Measurements from ENCODE around the gene GPBAR1.
A peak's percentile ranks its signal among the peaks of the same experiment; 100 is the strongest.
"Not testable (repeated sequence)": the region's sequence is repeated elsewhere in the genome, so short reads cannot be mapped to it uniquely, and the experiment has no call there.

The GPBAR1 gene

DNA sequence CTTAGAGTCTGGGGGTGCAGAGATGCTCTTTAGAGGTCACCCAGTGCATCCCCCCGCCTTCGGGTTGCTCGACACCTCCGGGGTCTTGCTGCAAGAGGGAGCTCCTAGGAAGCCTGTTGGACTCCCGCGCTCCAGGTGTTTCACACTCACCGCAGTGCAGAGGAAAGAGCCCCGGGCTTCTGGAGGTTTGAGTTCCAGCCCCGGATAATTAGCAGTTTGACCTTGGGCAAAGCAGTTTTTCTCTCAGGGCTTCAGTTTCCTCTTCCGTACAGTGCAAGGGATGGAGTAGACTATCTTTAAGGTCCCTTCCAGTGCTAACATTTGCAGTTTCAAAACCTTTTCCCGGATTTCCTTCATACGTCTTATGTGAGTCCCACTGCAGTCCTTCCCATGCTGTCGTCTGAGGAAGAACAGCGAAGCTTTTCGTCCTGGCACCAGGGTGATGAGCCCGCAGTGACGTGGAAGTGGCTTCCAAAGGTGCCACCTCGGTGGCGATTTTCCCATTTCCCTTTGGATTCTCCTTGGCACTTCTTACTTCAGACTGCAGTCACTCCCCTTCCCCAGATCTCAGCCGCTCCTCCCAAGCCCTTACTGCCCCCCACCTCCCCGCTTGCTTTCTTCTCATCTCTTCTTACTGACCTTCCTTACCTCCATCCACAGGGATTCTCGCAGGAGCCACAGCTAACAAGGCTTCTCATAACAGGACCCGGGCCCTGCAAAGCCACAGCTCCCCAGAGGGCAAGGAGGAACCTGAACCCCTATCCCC lies 10.1 kb downstream of the GPBAR1 start:
- DNase-seq = no peak

DNA sequence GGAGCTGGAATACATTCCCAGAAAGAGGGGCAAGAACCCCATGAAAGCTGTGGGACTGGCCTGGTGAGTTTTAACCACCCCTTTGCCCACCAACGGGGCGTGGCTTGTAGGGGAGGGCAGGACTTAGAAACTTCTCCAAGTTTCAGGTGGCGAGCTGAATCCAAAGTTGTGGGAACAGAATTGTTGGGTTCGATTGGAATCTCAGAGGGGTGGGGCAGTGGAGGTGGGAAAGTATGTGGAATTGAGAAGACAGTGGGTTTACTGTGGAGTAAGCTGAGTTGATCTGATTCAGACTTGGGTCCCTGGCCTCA lies 10.6 kb downstream of the GPBAR1 start:
- no peak for DNase-seq

DNA sequence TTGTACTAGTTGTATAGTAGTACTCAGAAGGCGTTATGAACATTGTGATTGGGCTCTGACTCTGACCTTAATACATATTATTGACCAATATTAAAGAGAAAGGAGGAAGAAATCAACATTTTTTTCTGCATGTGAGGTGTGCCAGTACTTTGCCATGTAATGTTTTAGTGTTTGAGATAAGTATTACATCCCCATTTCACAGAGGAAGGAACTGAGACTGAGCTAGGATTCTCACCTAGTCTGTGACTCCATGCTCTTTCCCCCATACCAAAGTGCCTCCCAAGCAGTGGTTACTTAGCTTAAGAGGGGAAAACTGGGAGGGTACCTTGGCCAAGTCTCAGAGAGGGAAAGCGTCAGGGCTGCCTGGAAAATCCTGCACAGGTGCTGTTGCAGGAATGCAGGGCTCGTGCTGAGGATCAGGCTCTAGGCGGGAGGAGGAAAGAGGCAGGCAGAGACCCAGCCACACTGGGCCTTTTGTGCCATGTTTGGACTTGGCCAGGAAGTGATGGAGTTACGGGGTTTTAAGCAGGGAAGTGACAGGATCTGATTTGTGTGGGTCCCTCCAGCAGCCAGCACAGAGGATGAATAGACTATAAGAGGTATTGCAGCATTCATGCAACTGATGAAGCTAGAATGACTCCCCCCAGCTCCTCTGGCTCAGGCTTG lies 11.2 kb downstream of the GPBAR1 start:
- DNase-seq = no peak

DNA sequence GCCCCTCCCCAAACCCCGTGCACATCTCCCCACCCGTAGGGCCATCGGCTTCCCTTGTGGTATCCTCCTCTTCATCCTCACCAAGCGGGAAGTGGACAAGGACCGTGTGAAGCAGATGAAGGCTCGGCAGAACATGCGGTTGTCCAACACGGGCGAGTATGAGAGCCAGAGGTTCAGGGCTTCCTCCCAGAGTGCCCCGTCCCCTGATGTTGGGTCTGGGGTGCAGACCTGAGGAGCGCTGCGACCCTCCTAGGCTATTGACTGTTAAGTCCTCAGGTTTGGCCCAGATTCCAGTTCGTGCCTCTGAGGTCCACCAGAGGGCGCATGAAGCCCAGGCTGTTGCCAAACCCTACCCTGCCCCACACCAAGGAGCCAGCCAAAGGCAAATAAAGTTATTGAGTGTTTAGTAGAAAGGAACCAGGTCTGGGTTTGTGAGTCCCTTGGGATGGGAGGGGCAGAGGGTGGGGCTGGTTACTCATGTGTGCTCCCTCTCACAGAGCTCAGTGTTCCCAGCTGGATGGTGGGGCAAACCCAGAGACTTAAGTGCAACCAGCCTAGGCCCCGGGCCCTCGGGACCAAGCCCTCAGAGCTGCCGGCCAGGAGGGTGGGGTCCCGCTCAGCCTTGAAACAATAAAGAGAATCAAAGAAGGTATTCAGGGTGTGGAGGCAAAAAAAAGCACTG lies 11.9 kb downstream of the GPBAR1 start:
- DNase-seq = peak; percentile 86

DNA sequence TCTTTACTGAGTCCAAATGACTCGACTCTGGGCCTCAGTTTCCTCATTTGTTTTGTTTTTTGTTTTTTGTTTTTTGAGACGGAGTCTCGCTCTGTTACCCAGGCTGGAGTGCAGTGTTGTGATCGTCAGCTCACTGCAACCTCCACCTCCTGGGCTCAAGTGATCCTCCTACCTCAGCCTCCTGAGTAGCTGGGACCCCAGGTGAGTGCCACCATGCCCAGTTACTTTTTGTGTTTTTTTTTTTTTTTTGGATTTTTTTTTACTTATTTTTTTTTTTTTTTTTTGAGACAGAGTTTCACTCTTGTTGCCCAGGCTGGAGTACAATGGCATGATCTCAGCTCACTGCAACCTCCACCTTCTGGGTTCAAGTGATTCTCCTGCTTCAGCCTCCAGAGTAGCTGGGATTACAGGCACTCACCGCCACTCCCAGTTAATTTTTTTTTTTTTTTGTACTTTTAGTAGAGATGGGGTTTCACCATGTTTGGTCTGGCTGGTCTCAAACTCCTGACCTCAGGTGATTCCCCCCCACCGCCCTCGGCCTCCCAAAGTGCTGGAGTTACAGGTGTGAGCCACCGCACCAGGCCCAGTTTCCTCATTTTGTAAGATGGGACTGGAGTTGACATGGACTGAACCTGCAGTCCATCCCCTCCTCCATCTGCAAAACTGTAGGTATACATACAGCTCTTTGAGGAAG lies 12.5 kb downstream of the GPBAR1 start:
- DNase-seq = not testable (repeated sequence)

DNA sequence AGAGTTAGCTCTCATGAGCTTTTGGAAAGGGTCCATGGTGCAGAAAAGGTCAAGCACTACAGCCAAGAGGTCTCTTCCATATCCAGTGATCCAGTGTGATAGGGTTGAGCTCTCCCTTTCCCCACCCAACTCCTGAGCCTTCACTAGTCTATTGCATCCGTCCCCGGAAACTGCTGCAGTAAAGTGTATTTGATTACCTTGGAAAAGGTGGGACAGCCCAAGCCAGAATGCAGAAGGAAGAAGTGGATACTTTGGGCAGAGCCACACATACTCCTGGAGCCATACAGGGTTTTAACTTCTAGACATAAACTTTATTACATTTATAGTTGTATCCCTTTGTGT lies 13.1 kb downstream of the GPBAR1 start:
- DNase-seq = no peak

DNA sequence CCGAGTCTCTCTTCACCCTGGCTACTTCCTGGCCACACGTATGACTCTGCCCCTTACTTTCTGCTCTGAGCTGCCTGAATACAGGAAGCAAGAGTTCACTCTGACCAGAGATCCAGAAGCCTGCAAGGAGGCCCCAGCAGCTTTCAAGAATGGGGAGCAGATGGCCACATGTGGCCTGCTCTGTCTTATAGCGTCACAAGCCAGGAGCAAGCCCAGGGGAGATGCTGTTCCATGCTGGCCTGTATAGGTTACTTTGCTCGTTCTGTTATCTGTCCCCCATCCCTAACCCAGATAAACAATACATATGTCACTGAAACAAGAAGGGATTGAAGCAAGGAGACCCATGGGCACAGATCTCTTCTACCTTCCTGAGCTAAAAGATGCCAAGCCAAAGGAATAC lies 13.8 kb downstream of the GPBAR1 start:
- DNase-seq = no peak

DNA sequence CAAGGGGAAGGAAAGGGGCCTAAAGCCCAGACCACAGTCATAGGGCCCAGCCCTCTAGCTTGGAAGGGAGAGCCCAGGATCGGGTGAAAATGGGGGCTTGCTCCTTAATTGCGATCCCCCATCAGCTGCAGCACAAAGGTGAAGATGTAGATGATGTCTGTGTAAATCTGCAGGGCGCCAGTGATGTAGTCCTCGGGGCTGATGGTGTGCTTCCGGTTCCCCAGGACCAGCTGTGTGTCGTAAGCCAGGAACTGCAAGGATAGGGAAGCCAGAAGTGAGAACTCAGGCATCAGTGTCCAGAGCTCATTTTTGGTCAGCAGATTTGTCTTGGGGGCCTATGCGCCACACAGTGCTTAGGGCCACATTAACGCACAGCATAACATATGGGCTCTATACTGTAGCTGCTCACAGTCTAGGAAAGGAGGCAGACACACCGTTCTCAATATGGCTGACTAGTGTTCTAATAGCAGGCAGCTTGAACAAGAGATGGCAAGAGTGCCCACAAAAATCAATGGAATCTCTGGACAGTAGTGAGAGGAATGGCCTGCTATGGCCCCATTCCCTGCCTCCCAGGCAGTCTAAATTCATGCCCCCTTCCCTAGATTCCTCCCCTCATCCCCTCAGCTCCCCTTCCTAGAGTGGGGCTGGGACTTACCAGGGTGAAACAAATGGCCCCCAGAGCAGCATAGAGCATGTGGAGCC lies 14.7 kb downstream of the GPBAR1 start:
- no peak for DNase-seq

DNA sequence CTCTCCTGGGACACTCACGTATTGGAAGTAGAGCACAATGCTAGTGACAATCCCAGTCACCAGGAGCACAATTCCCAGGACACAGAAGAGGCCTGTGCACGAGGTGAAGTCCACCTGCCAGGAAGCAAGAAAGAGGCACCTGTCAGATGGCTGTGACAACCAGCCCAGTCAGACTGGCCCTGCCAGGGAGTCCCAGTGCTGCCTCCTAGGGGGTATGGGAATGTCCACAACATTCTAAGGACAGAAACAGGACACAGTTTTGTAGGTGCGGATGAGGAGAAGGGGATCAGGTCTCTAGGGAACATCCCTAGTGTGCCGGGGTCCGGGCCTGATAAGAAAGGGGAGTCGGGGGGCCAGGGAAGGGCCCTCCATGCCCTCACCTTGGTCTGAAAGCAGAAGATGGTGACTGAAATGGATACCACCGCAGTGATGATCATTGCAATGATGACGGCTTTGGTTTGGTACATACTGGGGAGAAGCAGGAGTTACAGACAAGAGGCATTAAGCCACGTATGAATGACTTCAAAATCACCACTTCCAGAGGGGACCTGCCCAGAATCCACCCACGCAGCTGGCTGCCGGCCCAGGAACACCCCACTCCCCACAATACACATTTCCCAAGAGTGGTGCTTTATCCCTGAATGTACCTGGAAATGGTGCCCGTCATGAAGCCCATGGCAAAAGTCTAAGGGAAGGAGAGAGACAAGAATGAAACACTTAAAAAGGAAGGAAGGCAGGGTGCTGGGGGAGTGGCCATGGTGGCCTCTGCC lies 16.4 kb downstream of the GPBAR1 start:
- no peak for DNase-seq

DNA sequence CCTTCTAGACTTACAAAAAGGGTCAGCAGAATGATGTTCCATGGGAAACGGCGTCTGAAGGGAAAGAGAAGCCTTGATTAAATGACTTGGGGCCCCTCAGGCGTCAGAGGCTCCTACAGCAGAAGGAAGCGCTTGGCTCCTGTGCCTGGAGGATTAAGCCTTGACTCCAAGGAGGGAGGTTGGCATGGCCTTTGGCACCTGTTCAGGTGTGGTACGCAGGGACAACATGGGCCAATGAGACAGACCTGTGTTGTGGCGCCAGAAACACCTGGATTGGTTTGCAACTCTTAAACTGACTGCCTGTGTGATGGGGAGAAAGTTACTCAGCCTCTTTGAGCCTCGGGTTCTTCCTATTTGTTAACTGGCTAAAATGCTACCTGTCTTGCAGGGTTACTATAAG lies 17.1 kb downstream of the GPBAR1 start:
- no peak for DNase-seq

DNA sequence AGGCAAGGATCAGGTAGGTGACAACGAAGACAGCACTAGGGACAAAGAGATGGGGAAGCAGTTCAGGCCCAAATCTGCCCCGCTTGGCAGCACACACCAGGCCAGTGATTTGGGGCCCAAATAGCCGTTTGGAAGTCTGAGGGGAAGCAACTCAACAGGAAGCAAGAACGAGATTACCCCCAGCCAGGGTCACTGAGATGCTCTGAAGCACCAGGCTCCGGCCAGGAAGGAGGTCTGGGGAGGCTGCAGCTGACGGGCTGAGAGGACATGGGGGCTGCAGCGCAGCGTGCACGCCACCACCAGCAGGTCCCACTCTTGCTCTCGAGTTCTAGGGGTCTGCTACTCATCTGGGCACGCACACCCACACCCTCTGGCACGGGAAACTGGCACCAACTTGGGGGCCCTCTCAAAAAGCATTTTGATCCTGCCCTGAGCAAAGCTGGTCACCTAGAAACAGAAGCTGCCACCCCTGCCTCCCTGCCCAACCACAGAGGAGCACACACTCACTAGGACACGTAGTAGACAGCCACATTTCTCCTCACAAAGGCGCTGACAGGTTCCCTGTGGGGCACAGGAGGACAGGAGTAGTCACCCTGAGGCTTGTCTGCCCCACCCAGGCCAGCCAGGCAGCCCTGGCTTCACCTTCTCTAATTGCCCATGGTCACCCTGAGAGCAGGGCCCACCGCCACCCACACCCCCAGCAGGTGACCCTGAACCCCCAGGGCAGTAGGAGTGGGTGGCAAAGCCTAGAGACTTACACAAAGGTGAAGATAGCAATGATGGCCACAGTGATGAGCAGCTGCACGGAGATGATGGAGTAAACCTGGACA lies 17.9 kb downstream of the GPBAR1 start:
- no peak for DNase-seq

DNA sequence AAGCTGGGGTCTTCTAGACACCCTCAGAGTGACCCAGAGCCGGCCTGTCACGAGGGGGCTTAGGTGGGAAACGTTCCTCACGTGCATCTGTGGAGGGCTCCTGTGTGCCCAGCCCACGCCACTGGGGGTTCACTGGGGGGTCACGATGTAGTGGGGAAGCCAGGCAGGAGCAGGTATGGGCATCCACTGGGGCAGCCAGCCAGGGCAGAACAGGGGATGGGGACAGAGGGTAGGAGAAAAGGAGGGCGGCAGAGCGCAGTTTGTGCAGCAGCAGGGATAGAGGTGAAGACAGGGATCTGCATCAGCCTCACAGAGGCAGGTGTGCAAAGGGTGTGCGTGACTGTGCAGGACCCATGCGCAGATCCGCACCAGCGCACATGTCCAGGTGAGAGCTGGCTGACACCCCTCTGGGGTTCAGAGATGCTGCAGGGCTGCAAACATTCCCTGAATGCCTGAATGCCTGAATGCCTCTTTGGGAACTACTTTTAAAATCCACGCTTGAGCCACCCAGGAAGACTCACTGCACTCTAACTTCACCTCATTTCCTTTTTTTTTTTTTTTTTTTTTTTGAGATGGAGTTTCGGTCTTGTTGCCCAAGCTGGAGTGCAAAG lies 19.6 kb downstream of the GPBAR1 start:
- DNase-seq = no peak

DNA sequence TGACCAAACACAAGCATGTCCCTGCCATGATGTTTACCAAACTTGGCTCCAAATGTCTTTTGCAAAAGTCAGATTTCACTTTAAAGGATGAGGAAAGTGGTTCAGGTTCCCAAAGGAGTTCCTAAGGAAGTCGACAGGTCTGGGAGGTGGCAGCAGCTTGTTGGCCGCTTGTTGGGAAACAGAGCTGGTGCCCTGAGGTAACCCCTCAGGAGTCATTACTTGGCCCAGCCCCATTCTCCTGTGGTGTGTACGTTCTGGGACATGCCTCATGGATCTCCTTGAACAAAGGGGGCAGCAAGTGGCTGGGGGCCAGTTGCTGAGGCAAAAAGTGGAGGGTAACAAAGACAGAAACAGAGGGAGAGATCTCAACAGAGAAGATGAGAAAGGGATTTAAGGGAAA lies 20.6 kb downstream of the GPBAR1 start:
- no peak for DNase-seq

DNA sequence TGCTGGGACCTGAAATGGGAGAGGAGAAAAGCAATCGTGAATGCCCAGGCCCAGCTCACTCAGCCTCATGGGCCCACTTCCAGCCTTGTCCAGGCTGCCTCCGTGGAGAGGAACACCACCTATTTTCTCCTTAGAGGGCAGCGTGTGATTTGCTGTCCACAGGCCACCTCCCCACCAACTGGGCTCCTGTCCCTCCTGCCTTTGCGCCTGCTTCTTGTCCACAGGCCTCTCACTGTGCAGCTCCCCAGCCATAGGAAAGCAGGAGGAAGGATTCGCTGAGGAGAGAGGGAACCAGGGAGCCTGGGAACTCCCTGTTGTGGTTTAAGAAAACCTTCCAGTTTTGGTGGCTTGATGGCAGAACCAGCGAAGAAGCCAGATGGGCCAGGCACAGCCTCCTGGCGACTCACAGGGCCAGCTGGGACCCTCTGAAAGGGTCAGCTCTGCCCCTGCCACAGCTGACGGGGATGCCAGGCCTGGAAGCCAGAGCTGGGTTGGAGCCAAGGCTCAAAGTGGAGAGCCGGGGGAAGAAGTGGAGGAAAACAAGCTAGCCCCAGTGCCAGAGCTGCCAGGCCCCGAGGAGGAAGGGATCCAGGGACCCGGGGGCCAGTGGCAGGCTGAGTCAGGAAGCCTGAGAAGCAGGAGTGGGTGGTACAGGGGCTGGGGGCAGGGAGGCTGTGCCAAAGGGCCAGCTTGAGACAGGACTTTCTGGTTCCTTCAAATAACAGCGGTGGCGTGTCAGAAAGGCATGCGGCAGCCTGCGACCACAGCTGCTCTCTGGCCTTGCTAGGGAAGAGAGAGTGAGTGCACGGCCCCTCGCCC lies 21.6 kb downstream of the GPBAR1 start:
- no peak for DNase-seq

DNA sequence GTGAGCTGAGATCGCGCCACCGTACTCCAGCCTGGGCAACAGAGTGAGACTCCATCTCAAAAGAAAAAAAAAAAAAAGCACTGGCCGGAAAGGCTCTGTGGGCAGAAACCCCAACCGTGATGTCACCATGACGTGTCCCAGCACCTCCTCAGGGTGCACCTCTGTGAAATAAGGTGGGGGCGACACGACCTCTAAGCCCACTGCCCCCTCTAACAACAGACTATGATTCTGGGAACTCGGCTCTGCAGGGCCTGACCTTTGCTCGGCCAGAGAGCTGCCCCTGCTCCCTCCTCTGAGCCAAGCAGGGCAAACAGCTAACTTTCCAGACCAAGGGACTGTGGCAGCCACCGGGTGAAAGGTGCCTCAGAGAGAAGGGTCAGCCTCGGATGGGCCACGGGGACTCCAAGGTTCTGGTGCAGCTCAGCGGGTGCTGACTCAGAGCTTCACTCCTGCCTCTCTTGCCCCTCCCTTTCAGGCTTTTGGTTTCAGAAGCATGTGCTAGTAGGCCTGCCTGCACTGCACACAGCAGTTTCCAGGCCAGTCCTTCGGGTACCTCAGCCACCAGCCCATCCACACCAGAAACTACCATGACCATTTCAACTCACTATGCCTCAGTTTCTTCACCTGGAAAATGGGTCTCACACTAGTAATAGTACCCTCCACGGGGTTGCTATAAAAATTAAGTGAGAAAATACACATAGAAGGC lies 23.4 kb downstream of the GPBAR1 start:
- DNase-seq = peak; percentile 63

DNA sequence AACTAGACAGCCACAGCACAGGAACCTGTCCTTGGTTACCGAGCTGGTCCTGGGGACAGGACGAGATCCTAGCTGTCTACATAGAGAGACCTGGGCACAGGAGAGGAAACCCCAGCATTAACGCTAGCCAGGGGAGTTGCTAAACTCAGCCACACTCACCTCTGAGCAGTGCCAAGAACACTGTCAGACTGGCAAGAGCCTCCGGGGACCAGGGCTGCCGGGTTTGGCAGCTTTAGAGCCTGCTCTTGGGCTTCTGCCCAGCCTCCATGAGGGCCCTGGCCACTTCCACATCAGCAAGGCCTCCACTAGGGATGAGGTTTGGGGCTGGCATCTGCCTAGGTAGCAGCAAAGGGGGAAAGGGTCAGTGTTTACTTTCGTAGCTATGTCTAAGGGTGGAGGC lies 24.8 kb downstream of the GPBAR1 start:
- no peak for DNase-seq

DNA sequence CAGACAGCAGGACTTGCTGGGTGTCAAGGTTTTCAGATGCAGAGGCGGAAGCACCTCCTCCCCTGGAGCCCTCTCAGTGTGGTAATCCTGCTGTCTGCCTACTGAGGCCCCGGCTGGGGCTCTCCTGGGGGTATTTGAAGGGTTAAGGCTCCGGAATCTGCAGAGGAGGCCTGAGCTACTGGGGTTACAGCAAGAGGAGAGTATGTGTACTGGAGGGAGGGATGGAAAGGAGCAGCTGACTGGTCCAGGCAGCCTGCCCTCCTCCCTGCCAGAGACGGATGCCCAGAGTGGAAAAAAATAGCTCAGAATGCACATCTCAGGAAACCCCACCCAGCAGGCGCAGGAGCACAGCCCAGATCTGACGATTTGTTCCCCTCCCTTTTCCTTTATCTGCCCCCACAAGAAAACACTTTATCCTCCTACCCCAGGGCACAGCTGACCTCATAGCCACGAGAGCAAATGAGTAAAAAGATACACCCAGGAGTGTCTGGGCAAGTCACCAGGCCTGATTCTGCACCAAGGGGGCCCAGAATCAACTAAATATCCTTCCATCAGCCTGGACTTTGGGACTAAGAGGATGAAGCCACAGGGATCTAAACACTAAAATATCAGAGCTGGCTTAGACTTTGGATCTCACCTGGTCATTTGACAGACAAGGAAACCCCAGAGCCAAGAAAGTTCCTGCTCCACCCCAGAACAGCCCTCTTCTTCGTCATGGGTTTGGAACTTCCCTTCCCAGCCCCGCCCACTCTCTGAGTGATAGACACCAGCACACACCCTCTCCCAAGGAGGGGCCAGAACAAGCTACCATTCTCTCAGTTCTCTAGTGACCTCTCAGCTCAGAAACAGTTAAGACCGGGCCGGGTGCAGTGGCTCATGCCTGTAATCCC lies 26.0 kb downstream of the GPBAR1 start:
- DNase-seq = peak; percentile 93

DNA sequence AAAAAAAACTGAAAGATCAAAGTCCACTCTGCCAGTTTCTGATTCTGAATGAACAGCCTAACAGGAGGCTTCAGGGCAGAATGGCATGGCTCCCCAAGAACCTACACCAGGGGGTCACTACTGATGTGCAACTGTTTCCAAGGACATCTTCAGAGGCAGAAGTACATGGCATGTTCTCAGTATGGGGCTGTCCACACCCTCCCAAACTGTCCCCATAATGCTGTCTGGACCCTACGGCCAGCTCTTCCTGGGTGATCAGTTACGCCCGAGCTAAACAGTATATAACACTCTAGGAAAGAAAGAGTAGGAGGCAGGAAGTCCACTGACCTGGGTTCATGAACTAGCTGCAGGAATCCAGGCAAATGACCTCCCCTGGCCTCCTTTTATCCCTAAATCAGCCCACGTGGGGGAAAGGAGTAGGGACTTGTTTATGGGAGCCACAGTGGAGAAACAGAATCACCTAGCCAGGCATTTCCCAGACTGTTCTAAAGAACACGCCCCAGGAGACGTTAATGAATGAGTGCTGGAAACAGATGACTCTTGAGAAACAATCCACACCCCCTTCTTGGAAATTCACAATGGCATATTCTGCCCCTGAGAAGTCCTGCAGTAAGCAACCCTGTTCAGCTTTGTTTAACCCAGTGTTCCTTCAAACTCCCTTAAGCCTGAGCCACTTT lies 29.0 kb downstream of the GPBAR1 start:
- DNase-seq = no peak
